Measurements from ENCODE around the gene IL34.
"Not testable (repeated sequence)": the region's sequence is repeated elsewhere in the genome, so short reads cannot be mapped to it uniquely, and the experiment has no call there.

Gene IL34

GRCh38 chr16:70638814-70639792 is 7.3 kb upstream of the IL34 start:
- Histone ChIP-seq H3K4me2 (ENCODE audit: low read length) (no peak overlapping the region), H3K4me1 (peaks cover 8% of the 10 kb centered on the region)

GRCh38 chr16:70642633-70643032 is 3.7 kb upstream of the IL34 start:
- H3K4me3 ChIP-seq (ENCODE audit: low read depth, low read length), result no peak overlapping the region
- H3K9ac ChIP-seq, result no peak overlapping the region
- no peaks in the 10 kb centered on the region for H3K79me2 ChIP-seq
- H3K4me2 ChIP-seq (ENCODE audit: low read length), result no peak overlapping the region
- no peak for TF ChIP-seq CTCF (IDR thresholded peaks at IDR 0.05)
- H3K27me3 ChIP-seq (ENCODE audit: control insufficient read depth, insufficient read depth, low read length), result no peaks in the 10 kb centered on the region
- no peak overlapping the region for H3K27ac ChIP-seq
- H2AFZ ChIP-seq, result no peak overlapping the region
- H3K4me1 ChIP-seq, result peaks cover 8% of the 10 kb centered on the region
- H3K36me3 ChIP-seq (ENCODE audit: control insufficient read depth, insufficient read depth, low read length), result no peaks in the 10 kb centered on the region
- no peaks in the 10 kb centered on the region for H3K9me3 ChIP-seq (ENCODE audit: control insufficient read depth, low read length)

More at GRCh38 chr16:70638814-70639792, 7.3 kb upstream of the IL34 start:
- Histone ChIP-seq H3K9me3 (ENCODE audit: control insufficient read depth, low read length) (no peaks in the 10 kb centered on the region), H3K79me2 (no peaks in the 10 kb centered on the region), H3K4me3 (ENCODE audit: low read depth, low read length) (no peak overlapping the region), H3K27me3 (ENCODE audit: control insufficient read depth, insufficient read depth, low read length) (no peaks in the 10 kb centered on the region), H3K9ac (no peak overlapping the region), H2AFZ (peak overlapping the region; percentile 47), H3K27ac (no peak overlapping the region), H3K36me3 (ENCODE audit: control insufficient read depth, insufficient read depth, low read length) (no peaks in the 10 kb centered on the region)
- TF ChIP-seq CTCF (IDR thresholded peaks at IDR 0.05), result no peak

- not testable (repeated sequence) for H2AFZ ChIP-seq; H3K36me3 ChIP-seq (ENCODE audit: control insufficient read depth, insufficient read depth, low read length); H3K4me2 ChIP-seq (ENCODE audit: low read length); H3K79me2 ChIP-seq; H3K9ac ChIP-seq; H3K4me1 ChIP-seq; H3K27me3 ChIP-seq (ENCODE audit: control insufficient read depth, insufficient read depth, low read length); H3K4me3 ChIP-seq (ENCODE audit: low read depth, low read length); H3K9me3 ChIP-seq (ENCODE audit: control insufficient read depth, low read length); H3K27ac ChIP-seq
These were observed 3.1 kb upstream of the IL34 start for GRCh38 chr16:70643264-70643663.

- H3K9ac ChIP-seq, result no peak overlapping the region
- H3K27ac ChIP-seq, result no peak overlapping the region
- TF ChIP-seq CTCF (IDR thresholded peaks at IDR 0.05), result no peak
- no peaks in the 10 kb centered on the region for H3K79me2 ChIP-seq
- H2AFZ ChIP-seq, result no peak overlapping the region
- H3K27me3 ChIP-seq (ENCODE audit: control insufficient read depth, insufficient read depth, low read length), result no peaks in the 10 kb centered on the region
- H3K4me1 ChIP-seq, result peaks cover 3% of the 10 kb centered on the region
- H3K36me3 ChIP-seq (ENCODE audit: control insufficient read depth, insufficient read depth, low read length), result no peaks in the 10 kb centered on the region
- H3K9me3 ChIP-seq (ENCODE audit: control insufficient read depth, low read length), result no peaks in the 10 kb centered on the region
- H3K4me3 ChIP-seq (ENCODE audit: low read depth, low read length), result no peak overlapping the region
- no peak overlapping the region for H3K4me2 ChIP-seq (ENCODE audit: low read length)
These were observed 1.4 kb upstream of the IL34 start for GRCh38 chr16:70644763-70645597.

All from parathyroid adenoma (tissue), 2 donors.